Esophagus squamous epithelium (tissue), 5 donors: ENCODE results near the gene CST9L. TPM values are rescaled to one million over a fixed set of nuclear protein-coding genes. Genes with fewer than 3 reads are reported as not detected.

Source experiments
- DNase-seq: peaks from one replicate; lab custom pipeline; 2025; lab: John Stamatoyannopoulos, UW
- H3K27ac ChIP-seq, 4 donors: fragments of 200-600 bp; sonication (generic); one replicate each; pipeline ENCODE4 v1.5.1; 2016 to 2019; ENCODE audit warnings: mild to moderate bottlenecking in 1 of 4
- H3K27me3 ChIP-seq, 4 donors: fragments of 200-600 bp; sonication (generic); 1 replicate in 3 of 4; 2 replicates in 1 of 4; pipeline versions ENCODE4 v1.5.1 to v1.6.0; 2017 to 2021; ENCODE audit warnings: antibody characterized with exemption in 1 of 4
- H3K36me3 ChIP-seq, 3 donors: fragments of 200-600 bp; sonication (generic); one replicate each; pipeline ENCODE4 v1.5.1; 2016 to 2019
- H3K4me1 ChIP-seq, 3 donors: fragments of 200-600 bp; sonication (generic); one replicate each; pipeline ENCODE4 v1.5.1; 2017 to 2019
- H3K4me3 ChIP-seq, 4 donors: fragments of 200-600 bp; sonication (generic); 1 replicate in 3 of 4; 2 replicates in 1 of 4; pipeline ENCODE4 v1.5.1; 2016 to 2019; ENCODE audit warnings: mild to moderate bottlenecking in 2 of 4, moderate library complexity in 1 of 4
- H3K9me3 ChIP-seq, 3 donors: fragments of 200-600 bp; sonication (generic); one replicate each; pipeline ENCODE4 v1.5.1; 2016 to 2019
- POLR2A ChIP-seq, 4 donors: fragments of 450-650 bp; IDR thresholded peaks; one replicate each; pipeline ENCODE4 v1.6.1; 2017; ENCODE audit warnings: antibody characterized with exemption in 4 of 4, mild to moderate bottlenecking in 4 of 4, moderate library complexity in 3 of 4
- WGBS, 2 donors: methylation state at CpG; one replicate each; pipeline ENCODE4 v1.1.5; 2018; 5-methylcytosine and 5-hydroxymethylcytosine counted together
- intact Hi-C: fragments of 100-400 bp; cut with DNase I; formaldehyde crosslinking; loops from one replicate; pipeline ENCODE4 v1.15.0; 2022
- total RNA-seq, 4 donors: library from RNA; depleted of rRNA; stranded (reverse); fragments of >200 nt; gene quantifications; one replicate each; pipeline ENCODE4 v1.1.0, GENCODE V29; 2016
- TF ChIP-seq, protein P1 (sequence below), 6 experiments: fragments of 450-650 bp in 4 of 6; fragments of 200-600 bp in 2 of 6; sonication (generic) in 2 of 6; IDR thresholded peaks; one replicate each; pipeline ENCODE4 v1.5.1; 2016 to 2019; ENCODE audit warnings: antibody characterized with exemption in 6 of 6, mild to moderate bottlenecking in 4 of 6, moderate library complexity in 4 of 6
- donor health status: DM: yes; HTN: yes; CAD: no.

CST9L gene
- total RNA-seq, 4 donors from 2014 or later: not detected

- intact Hi-C loops: no loop called here
Observed at GRCh38 chr20:23604306-23604705, 36.0 kb upstream of the CST9L start.

DNA sequence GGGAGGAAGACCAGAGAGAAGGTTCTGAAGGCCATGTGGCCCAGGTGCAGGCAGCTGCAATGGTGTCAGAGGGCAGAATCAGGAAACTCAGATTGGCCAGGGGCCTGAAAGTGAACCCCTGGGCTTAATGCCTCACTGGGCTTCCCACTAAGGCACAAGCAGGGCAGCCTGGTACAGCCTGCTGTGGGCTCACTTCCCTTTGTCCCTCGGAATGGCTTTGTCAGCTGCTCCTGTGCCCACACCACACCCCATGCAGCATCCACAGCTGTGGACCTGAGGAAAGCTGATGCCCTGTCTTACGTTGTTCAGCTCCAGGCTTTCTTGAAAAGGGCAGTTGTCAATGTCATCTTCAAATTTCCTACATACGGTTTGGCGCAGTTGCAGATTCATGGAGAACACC is 35.0 kb upstream of the CST9L start:
- intact Hi-C loops: no loop called here
- TF ChIP-seq POLR2A (IDR thresholded peaks at IDR 0.05): no peak
- 91 to 100% methylated on average over 2 to 4 of the region's 4 CpGs for WGBS, 2 donors
- no peak overlapping the region for H3K4me3 ChIP-seq
- H3K27ac ChIP-seq: no peak overlapping the region
- no peaks in the 10 kb centered on the region for H3K36me3 ChIP-seq
- DNase-seq: no peak
- no peaks in the 10 kb centered on the region for H3K27me3 ChIP-seq
- no peaks in the 10 kb centered on the region for H3K9me3 ChIP-seq
- peaks cover 0 to 14% (median 3%) of the 10 kb centered on the region in 3 donors for H3K4me1 ChIP-seq

More at GRCh38 chr20:23604306-23604705, 36.0 kb upstream of the CST9L start:
- no peaks in the 10 kb centered on the region for H3K27me3 ChIP-seq
- H3K4me3 ChIP-seq: no peak overlapping the region
- DNase-seq: no peak
- WGBS, 2 donors: 75 to 79% methylated on average over 1 of the region's 1 CpG
- H3K4me1 ChIP-seq: peaks cover 0 to 14% (median 3%) of the 10 kb centered on the region in 3 donors
- no peak overlapping the region for H3K27ac ChIP-seq
- no peaks in the 10 kb centered on the region for H3K36me3 ChIP-seq
- H3K9me3 ChIP-seq: no peaks in the 10 kb centered on the region
- TF ChIP-seq POLR2A (IDR thresholded peaks at IDR 0.05): no peak

- Histone ChIP-seq H3K4me1 (peaks cover 0 to 14% (median 3%) of the 10 kb centered on the region in 3 donors), H3K27me3 (no peaks in the 10 kb centered on the region), H3K9me3 (no peaks in the 10 kb centered on the region), H3K36me3 (no peaks in the 10 kb centered on the region), H3K27ac (no peak overlapping the region), H3K4me3 (no peak overlapping the region)
- no peak for DNase-seq
- 52 to 65% methylated on average over 5 of the region's 6 CpGs for WGBS, 2 donors
- intact Hi-C loops: no loop called here
- TF ChIP-seq, protein P1, sequence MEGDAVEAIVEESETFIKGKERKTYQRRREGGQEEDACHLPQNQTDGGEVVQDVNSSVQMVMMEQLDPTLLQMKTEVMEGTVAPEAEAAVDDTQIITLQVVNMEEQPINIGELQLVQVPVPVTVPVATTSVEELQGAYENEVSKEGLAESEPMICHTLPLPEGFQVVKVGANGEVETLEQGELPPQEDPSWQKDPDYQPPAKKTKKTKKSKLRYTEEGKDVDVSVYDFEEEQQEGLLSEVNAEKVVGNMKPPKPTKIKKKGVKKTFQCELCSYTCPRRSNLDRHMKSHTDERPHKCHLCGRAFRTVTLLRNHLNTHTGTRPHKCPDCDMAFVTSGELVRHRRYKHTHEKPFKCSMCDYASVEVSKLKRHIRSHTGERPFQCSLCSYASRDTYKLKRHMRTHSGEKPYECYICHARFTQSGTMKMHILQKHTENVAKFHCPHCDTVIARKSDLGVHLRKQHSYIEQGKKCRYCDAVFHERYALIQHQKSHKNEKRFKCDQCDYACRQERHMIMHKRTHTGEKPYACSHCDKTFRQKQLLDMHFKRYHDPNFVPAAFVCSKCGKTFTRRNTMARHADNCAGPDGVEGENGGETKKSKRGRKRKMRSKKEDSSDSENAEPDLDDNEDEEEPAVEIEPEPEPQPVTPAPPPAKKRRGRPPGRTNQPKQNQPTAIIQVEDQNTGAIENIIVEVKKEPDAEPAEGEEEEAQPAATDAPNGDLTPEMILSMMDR (IDR thresholded peaks at IDR 0.05): no peak
- TF ChIP-seq POLR2A (IDR thresholded peaks at IDR 0.05): no peak
Observed at GRCh38 chr20:23602699-23603098, 34.4 kb upstream of the CST9L start.

DNA sequence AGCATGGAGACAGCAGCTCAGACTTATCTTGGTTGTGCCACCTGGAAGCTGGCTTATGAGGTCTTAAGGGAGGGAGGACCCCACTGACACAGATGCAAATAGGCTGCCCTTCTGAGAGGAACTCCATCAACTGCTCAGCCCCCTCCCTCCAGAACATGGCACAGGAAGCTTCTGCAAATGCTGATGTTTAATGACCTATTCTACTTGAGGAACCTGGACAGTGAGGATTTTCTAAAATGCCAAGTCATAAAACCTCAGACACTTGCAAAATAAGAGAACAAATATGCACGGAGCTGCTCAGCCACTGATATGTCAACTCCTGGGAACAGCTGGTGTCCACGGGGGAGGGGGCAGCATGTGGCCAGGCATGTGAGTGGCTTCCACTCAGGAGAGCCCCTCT is 34.0 kb upstream of the CST9L start:
- DNase-seq: no peak
- intact Hi-C loops: no loop called here
- Histone ChIP-seq H3K4me3 (no peak overlapping the region), H3K27ac (no peak overlapping the region), H3K9me3 (no peaks in the 10 kb centered on the region), H3K4me1 (peaks cover 0 to 13% (median 3%) of the 10 kb centered on the region in 3 donors), H3K36me3 (no peaks in the 10 kb centered on the region), H3K27me3 (no peaks in the 10 kb centered on the region)
- TF ChIP-seq POLR2A (IDR thresholded peaks at IDR 0.05): no peak
- TF ChIP-seq, protein P1 (IDR thresholded peaks at IDR 0.05): no peak
- WGBS, 2 donors: 72% methylated on average over 2 of the region's 2 CpGs; no CpG with 5 or more reads in 1 of the 2 donors

DNA sequence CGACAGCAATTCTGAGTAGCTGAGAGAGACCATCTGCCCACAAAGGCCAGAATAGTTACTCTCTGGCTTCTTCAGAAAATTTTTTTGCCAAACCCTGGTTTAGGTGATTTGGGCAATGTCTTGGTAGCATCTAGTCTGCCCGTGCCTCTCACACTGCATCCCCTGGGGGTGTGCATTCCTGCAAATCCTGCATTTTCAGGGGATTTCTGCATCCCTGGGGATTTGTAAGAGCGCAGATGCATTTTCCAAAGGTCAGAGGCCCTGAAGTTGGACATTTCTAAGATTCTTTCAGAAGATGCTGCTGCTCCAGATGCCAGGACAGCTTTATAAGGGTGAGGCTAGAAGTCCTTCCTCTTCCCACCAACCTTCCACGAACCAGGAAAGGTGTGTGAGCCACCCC is 33.4 kb upstream of the CST9L start:
- H3K36me3 ChIP-seq: no peaks in the 10 kb centered on the region
- no peak overlapping the region for H3K4me3 ChIP-seq
- no peaks in the 10 kb centered on the region for H3K9me3 ChIP-seq
- H3K27ac ChIP-seq: no peak overlapping the region
- no peak for DNase-seq
- intact Hi-C loops: no loop called here
- H3K27me3 ChIP-seq: no peaks in the 10 kb centered on the region
- H3K4me1 ChIP-seq: peaks cover 0 to 8% (median 0%) of the 10 kb centered on the region in 3 donors
- WGBS, 2 donors: 56 to 71% methylated on average over 2 to 4 of the region's 4 CpGs
- TF ChIP-seq, protein P1 (IDR thresholded peaks at IDR 0.05): no peak
- TF ChIP-seq POLR2A (IDR thresholded peaks at IDR 0.05): no peak

GRCh38 chr20:23598481-23598880 is 30.2 kb upstream of the CST9L start:
- H3K27ac ChIP-seq: no peak overlapping the region
- H3K27me3 ChIP-seq: no peaks in the 10 kb centered on the region
- intact Hi-C loops: no loop called here
- no peaks in the 10 kb centered on the region for H3K36me3 ChIP-seq
- H3K4me1 ChIP-seq: no peaks in the 10 kb centered on the region
- DNase-seq: no peak
- H3K9me3 ChIP-seq: no peaks in the 10 kb centered on the region
- H3K4me3 ChIP-seq: no peak overlapping the region
- TF ChIP-seq POLR2A (IDR thresholded peaks at IDR 0.05): no peak
- TF ChIP-seq, protein P1 (IDR thresholded peaks at IDR 0.05): no peak
